Measurements from ENCODE around the gene ARHGEF17.

- TF ChIP-seq CTCF (IDR thresholded peaks at IDR 0.05) (no peak), POLR2A (IDR thresholded peaks at IDR 0.05) (no peak)
Measured at GRCh38 chr11:73308003-73308960, at the start of gene ARHGEF17.

Measured in testis (tissue), 2 donors.